Fibroblast of skin of right quadriceps (primary cell): ENCODE results near the gene LDLRAD4.
A peak's percentile ranks its signal among the peaks of the same experiment; 100 is the strongest.

Experiments used
- DNase-seq: peaks from one replicate; pipeline ENCODE4 v3.0.0-alpha.2; 2013

Gene LDLRAD4

GRCh38 chr18:13500869-13501542, 282.4 kb downstream of the LDLRAD4 start:
- peak; percentile 50 for DNase-seq

DNA sequence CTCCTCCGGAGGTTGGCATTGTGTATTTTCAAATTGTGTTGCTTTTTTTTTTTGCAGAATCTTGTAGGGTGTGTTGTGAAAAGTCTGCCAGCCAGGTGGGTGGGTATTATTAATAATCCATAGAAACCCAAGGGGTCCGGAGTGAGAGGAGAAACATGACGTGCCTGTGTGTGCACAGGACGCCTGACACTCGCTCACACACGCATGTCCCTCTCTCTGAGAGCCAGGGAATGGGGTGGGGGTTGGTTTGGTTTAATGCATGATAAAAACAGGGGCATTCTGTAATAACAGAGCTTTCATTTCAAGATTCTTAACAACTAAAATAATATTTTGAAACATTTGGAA, 283.0 kb downstream of the LDLRAD4 start:
- DNase-seq, result no peak

- no peak for DNase-seq
Observed at GRCh38 chr18:13501891-13502290, 283.3 kb downstream of the LDLRAD4 start.

- no peak for DNase-seq
Observed at GRCh38 chr18:13502585-13502984, 284.0 kb downstream of the LDLRAD4 start.

DNA sequence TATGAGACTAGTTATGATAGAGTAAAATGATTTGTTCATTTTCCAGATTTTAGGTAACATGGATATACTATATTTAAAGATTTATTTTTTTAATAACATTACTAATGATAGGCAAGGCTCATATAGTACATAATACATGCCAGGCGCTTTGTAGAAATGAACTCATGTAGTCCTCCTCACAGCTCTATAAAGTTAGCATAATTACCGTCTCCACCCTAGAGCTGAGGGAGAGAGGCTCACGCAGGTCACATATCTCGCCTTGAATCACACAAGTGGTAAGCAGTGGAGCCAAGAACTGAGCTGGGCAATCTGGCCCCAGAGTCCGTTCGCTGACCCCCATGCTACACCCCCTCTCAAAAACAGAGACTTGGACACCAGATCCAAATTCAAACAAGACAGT, 285.3 kb downstream of the LDLRAD4 start:
- no peak for DNase-seq

- DNase-seq, result no peak
Observed at GRCh38 chr18:13505780-13506345, 287.3 kb downstream of the LDLRAD4 start.

- DNase-seq, result no peak
Observed at GRCh38 chr18:13510594-13510993, 292.0 kb downstream of the LDLRAD4 start.

DNA sequence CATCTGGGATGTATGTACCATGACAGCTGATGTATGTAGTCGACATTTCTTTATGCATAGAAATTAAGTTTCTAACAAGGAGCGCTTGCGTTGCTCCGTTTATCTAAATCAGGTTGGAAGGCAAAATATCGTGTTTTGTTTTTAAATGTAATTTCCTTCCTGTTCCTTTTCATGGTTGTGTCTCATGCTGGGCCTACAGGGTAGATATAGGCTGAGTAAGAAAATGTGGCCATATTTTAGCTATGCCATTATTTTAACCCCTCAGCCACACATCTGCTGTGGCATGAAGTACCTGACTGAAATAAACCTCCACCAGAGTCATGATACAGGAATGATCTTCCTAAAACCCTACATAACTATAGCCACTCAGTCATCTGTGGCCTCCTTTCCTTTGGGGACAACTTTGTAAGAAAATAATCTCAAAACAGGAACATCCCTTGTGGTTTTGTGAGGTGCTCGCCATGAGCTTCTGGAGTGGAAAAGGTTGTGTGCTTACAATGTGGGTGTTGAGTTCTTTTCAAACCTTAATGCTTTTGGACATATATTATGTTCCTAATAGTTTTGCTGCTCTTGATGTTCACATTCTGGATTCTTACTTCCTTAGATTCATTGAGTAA, 293.5 kb downstream of the LDLRAD4 start:
- DNase-seq, result no peak

- no peak for DNase-seq
Observed at GRCh38 chr18:13513021-13513420, 294.5 kb downstream of the LDLRAD4 start.

- no peak for DNase-seq
Observed at GRCh38 chr18:13513481-13513880, 294.9 kb downstream of the LDLRAD4 start.

- DNase-seq, result no peak
Observed at GRCh38 chr18:13514558-13514957, 296.0 kb downstream of the LDLRAD4 start.

DNA sequence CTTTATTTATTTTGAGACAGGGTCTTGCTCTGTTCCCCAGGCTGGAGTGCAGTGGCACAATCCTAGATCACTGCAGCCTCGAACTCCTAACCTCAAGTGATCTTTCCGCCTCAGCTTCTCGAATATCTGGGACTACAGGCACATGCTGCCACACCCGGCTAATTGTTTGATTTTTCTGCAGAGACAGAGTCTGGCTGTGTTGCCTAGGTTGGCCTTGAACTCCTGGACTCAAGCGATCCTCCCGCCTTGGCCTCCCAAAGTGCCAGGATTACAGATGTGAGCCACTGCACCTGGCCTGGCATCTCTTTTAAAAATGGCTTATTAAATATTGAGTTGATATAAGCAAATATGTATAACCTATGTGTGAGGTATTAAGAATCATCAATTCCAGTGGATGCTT, 298.3 kb downstream of the LDLRAD4 start:
- DNase-seq, result no peak

DNA sequence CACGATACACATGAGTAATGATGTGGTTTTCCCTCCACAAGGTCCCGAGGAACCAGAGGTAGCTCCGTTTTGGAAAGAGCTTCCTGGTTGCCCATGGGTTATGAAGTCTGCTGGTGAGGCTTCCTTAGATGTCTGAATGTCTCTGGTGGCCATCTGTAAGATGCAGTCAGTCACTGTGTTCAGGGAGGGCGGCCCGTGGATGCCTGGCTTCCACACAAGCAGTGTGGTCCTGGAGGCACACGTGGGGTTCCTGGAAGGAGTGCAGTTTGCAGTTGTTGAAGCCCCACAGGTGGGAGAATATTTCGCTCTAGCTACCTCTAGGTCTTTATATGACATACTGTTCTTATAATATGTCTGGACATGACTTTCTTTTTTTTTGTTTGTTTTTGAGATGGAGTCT, 298.8 kb downstream of the LDLRAD4 start:
- DNase-seq, result no peak

GRCh38 chr18:13518382-13518781, 299.8 kb downstream of the LDLRAD4 start:
- no peak for DNase-seq

GRCh38 chr18:13520306-13520705, 301.7 kb downstream of the LDLRAD4 start:
- DNase-seq, result no peak

GRCh38 chr18:13520741-13521140, 302.2 kb downstream of the LDLRAD4 start:
- DNase-seq, result no peak

GRCh38 chr18:13521418-13521817, 302.9 kb downstream of the LDLRAD4 start:
- DNase-seq, result no peak

DNA sequence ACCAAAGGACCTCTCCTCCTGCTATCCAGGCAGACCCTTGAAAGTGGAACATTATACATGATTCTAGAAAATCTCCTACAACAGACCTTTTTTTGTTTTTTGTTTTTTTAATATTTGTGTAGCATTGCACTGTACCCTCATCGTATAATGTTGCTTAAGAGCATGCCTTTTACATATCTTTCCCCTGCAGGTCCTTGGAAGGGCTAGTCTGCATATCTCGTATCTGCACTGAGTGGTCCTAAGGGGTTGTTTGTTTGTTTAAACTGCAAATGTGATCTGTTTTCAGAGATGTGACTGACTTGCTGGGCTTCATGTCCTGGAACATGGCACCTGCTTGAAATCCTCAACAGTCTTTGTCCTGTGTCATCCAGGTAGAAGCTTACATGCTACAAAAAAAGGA, 303.7 kb downstream of the LDLRAD4 start:
- DNase-seq, result no peak

DNA sequence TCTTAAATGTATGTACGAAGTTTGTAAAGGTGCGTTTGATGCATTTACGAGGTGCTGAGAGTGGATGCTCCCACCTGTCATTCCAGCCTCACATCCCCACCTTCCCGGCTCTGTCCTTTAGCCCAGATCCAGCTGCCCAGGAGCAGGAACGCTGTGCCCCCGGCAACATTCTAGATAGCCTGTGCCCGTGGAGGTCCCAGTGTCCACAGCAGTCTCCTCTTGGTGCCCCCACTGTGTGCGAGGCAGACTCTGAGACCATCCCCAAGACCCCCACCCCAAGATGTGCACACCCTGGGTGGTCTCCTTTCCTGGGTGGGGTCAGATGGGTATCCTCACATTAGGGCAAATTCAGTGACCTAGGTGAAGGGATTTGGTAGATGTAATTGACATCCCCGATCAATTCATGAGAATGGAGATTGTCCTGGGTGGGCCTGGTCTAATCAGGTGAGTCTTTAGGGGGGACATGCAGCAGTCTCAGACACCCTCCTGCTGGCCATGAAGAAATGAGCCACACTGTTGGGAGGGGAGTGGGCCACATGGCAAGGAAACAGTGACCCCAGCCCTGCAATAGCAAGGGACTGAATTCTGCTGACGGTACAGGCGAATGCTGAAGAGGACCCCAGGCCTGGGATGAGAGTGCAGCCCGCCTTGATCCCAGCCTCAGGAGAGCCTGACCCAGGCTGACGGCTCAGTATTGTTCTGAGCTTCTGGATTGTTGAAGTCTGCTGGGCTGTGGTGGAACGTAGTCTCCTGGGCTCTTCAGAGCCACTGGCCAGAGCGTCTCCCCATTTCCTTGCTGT, 304.5 kb downstream of the LDLRAD4 start:
- no peak for DNase-seq

DNA sequence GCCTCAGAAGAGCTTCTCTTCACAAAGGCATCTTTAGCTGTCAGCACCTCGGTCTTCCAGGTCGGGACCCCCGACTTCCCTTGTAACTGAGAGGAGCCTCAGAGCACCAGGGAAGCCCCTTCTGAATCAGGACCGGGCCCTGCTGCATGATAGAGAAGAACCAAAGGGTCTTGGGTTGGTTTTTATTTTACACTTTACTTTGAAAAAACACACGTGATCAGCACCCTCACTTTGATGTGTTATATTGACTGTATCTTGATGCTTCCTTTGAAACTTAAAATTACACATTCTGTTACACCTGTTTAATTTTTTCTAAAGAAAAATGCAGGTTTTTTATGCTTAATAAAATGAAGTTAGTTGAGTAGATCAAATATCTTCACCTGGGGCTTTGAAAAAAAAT, 305.5 kb downstream of the LDLRAD4 start:
- DNase-seq, result no peak

GRCh38 chr18:13524811-13525210, 306.3 kb downstream of the LDLRAD4 start:
- DNase-seq, result no peak

DNA sequence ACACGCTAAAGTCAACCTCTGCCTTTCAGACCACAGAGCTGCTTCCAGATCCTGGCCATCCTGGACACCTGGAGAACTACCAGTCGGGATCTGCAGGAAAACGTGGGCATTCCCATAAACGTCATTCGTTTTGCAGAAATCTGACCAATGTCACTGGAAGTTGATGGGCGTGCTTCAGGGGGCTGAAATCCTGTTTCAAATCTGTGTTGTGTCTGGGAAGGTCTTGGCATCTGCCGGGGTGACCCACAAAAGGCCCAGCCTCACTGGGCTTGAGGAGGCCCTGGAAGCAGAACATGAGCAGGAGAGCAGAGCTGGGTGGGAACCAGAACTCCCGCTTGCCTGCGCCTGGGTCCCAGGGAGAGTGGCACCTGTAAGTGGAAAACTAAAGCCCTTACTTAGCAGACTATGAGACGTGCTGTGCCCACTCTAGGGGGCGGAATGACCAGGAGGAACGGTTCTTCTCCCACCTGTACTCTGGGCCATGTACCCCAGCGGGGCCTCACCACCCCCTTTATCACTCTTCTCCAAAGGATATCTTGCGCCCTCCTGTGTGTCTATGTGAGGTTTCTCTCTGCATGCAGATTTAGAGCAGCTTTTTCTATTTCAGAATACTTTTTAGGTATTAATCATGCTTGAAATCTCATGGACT, 306.9 kb downstream of the LDLRAD4 start:
- DNase-seq, result no peak

DNA sequence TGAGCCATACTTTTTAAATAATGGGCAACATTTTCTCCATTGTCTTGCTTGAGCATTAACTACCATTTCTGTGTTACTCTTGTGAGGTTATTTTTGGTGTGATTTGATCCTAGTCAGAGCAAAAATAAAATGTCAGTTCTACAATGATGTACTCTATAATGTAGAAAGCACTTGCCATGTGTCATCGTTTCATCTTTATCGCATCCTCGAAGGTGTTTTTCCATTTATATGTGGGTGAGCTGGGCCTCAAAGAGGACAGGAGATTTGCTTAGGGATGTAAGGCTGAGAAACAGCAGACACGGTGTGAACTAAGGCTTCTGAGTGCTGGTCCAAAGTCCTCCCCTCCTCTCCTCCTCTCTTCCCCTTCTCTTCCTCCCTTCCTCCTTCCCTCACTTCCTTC, 308.0 kb downstream of the LDLRAD4 start:
- DNase-seq, result no peak
